Stimulated activated CD4-positive, alpha-beta T cell treated with anti-CD3 and anti-CD28 coated beads, Interleukin-2, amount 100 ng/mL, for 4 hours (primary cell): ENCODE measurements around the gene HSPA8.
"Not testable (repeated sequence)": the region's sequence is repeated elsewhere in the genome, so short reads cannot be mapped to it uniquely, and the experiment has no call there.

Experiments
- DNase-seq: peaks from one replicate; pipeline ENCODE4 v3.0.0-alpha.2; 2020; ENCODE audit warnings: low read depth

The HSPA8 gene

DNA sequence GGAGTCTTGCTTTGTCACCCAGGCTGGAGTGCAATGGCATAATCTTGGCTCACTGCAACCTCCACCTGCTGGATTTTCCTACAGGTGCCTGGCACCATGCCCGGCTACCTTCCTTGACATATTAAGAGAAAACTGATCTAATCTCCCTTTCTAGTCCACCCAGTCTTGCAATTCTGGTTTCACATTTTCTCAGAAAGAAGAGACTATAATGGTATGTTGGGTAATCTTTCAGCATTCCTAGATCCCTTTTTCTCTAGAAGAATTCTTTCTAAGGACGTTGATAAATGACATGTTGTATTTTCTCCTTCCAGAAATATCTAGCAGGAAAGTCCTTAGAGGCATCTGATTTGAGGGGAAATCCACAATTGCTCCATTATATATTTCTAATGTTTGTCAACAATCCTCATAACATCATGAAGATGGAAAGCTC is 10.4 kb upstream of the HSPA8 start:
- no peak for DNase-seq

DNA sequence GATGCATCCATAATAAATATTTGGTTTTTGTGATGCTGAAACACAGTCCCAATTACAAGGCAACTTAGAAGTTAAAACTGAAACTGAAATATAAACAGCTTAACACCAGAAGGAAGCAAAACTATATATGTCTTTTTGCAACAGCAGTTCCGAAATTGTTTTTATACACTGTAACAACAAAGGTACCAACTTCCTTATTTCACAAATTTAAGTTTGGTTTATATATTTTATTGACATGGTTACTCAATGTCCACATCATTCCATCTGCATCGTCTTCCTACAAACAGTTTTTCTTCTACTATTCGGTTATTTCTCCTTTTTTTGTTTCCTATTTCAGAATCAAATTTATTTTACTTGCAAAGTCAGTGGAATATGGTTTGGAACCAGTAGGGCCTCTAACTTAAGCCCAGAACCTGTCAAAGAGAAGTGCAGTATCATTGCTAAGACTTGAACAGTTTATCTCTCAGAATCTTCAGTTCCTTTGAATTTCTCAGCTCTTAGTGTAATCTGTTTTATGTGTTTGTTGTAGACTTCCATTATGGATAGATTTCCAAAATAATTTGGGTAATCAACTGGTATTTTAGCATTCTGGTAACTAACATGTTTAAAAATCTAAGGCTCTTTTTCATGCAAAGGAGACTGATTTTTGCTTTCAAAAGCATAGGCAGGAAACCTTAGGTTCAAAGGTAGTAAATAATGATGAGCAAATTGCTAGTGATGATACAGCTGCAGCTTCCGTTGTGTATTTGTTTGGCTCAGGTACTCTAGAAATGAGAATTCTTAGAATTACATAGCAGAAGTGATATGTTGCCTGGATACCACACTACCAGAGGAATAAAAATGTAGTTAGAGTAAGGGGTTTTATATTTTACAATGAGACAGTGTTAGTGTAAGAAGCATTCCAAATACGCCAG is 8.2 kb upstream of the HSPA8 start:
- DNase-seq, result no peak

DNA sequence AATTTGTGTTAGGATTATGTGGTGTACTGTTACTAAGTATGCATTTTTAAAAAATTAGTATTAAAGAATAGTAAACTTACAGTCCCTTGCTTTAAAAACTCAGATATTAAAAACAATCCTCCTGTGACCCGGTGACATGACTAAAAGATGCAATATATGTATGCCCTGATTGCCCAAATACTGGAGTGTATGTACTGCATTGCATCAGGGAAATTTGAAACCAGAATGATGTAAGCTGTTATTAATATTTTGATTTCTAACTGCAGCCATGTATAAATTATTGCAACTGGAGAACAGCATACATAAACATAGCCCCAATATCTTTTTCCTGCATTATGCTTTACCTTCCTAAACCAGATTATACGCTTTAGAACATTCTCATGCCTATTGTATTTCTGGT is 3.7 kb upstream of the HSPA8 start:
- DNase-seq, result no peak

DNA sequence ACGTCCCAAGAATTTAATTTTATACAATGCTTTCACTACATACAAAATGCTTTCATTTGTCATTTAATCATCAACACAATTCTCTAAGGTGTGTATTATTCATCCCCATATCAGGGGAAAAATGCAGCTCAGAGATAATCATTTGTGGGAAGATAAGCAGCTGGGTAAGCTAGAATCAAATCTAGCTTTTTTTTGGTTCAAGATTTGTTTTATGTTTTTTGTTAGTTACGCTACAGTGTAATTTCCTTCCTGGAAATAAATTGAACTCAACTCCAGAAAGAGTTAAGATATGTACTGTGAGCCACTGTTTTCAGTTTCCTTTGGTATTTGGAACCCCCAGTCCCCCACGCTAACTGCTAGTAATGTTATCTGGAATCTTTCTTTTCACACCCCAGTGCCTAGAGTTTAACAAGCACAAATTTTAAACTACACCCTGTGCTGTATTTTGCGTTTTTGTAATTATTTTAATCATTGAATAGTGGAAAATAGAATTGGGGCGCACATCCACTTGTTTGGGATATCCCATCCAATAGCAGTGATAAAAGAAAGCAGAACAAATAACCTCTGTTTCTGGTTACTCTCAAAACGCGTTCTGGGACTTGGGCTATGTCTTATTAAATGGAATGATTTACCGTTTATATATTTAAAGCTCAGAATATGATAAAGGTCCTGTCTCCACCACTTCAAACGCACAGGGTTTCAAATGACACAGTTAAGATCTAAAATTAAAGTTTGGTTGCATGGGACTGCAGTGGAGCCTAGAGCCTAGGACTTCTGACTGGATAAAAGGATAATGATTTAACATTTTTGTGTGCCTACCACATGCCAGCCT is 2.1 kb upstream of the HSPA8 start:
- no peak for DNase-seq

DNA sequence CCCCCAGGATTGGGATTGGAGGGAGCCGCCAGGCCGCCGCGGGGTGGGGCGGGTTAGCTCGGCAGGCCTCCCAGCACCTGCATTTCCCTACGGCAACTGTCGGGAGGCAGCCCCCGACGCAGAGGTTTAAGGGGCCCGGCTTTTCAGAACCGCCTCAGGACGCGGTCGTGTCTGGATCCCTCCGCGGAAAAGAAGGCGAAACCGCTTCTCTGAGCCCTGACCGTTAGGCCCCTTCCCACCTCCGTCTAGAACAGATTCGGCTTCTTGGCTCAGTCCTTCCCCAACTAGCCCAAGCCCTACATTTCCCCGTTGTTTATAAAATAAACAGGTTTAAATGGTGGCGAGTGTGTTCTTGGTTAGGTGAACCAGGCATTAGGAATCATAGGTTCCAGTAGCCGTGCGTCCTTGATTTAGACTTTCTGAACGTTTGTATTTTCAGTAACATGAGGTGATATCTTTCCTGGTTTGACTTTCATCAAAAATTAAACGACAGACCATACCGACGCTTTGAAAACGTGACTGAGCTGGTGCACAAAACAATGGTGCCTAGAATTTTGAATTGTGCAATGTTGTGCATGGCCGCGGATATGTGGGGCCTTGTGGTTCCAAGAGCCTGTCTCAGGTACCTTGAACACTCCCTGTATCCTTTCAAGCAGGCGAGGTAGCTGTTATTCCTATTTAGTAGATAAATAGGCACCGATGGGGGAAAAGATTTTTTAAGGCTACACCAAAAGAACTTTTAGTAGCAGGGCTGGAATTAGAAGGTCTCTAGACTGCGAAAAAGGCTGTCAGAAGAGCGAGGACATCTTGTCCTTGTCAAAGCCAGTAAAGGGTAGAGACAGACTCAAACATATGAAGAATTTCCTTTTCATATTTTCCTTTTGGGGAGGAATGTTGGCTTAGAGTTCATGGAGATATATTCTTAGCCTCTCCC is 1.2 kb upstream of the HSPA8 start:
- DNase-seq, result no peak

DNA sequence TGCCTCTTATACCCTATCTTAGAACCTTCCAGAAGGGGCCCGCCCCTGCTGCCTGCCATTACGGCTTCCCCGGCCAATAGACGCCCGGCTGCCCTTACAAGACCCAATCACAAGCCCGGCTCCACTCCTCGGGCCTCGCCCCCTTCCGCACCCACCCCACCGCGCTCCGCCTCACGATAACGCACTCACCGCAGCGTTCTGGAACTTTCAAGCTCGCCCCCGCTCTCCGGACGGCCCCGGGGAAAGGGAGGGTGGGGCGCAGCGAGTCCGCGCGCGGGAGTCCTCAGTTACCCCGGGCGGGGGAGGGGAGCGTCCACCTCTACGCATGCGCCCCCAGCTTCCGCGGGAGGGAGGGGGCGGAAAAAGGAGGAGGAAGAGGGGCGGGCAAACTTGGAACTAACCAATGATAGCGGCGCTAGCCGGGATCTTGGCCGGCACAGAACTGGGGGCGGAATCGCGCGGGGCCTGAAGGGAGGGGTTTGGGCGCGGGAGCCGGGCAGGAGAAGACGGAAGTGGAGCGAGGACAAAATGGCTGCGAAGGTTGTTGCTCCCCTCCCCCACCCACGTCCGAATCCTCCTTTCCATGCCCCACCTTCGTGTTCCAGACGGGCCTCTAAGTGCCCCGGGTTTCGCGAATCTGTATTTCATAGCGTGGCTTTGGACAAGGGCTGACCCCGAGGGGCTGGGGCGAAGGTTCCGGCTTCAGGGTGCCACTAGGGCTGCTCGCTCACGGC is 389 bp upstream of the HSPA8 start:
- DNase-seq, result peak; percentile 100

DNA sequence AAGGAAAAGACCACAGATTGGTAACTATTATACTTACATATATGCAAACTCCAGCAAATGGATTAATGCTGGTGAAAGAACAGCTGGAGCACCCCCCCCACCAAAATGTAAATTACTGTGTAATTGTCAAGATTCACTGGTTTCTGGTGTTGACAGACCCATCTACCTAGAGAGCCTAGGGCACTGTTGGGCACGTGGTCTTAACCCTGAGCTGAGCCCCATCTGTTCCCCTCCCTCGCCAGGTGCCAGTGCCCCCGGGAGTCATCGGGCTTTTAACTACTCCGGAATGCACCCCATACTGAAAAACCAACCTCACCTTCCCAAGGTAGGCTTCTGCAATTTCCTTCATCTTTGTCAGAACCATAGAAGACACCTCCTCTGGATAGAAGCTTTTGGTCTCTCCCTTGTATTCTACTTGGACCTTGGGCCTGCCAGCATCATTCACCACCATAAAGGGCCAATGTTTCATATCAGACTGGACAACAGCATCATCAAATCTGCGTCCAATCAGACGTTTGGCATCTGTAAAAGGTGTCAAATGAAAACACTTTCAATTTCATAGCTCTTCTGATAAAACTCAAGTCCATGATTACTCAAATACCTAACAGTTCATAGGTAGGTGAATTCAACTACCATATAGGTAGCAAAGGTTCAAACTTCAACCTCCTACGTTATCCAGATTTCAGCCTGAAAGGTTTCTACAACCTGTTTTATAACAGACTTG is 1.5 kb downstream of the HSPA8 start:
- no peak for DNase-seq

DNA sequence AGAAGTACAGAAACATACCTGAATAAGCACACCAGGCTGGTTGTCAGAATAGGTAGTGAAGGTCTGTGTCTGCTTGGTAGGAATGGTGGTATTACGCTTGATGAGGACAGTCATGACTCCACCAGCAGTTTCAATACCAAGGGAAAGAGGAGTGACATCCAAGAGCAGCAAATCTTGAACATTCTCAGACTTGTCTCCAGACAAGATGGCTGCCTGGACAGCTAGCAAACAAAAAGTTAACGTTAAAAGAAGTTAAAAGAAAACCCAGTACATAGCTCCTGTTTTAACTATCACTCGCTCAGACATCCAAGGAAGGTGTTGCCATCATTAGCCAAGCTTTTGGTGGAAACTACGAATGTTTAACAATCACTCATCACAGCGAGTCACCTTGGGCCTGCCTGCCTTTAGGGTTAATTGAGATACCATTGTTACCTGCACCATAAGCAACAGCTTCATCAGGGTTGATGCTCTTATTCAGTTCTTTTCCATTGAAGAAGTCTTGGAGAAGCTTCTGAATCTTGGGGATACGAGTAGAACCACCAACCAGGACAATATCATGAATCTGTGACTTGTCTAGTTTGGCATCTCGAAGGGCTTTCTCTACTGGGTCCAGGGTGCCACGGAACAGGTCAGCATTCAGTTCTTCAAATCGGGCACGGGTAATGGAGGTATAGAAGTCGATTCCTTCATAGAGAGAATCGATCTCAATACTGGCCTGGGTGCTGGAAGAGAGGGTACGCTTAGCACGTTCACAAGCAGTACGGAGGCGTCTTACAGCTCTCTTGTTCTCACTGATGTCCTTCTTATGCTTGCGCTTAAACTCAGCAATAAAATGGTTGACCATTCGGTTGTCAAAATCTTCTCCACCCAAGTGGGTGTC is 2.7 kb downstream of the HSPA8 start:
- not testable (repeated sequence) for DNase-seq

DNA sequence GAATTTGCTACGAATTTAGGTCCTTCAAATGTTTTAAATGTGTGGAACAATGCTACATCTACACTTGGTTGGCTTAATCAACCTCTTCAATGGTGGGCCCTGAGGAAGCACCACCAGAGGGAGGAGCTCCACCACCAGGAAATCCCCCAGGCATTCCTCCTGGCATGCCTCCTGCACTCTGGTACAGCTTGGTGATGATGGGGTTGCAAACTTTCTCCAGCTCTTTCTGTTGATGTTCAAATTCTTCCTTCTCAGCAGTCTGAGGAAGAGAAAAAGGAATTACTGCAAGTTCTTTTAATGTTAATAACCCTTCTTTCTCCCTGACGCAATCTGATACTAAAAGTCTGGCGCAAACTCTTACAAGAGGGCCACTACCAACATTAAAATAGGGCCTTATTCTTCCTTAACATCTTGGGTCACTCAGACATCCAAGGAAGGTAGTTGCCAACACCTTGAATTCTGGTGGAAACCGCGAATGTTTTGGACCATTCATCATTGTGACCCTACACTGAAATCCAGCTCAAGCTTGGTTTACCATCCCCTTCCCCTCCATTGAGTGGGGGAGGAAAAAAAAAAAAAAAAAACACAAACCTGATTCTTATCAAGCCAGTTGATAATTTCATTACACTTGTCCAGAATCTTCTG is 4.2 kb downstream of the HSPA8 start:
- DNase-seq, result no peak

DNA sequence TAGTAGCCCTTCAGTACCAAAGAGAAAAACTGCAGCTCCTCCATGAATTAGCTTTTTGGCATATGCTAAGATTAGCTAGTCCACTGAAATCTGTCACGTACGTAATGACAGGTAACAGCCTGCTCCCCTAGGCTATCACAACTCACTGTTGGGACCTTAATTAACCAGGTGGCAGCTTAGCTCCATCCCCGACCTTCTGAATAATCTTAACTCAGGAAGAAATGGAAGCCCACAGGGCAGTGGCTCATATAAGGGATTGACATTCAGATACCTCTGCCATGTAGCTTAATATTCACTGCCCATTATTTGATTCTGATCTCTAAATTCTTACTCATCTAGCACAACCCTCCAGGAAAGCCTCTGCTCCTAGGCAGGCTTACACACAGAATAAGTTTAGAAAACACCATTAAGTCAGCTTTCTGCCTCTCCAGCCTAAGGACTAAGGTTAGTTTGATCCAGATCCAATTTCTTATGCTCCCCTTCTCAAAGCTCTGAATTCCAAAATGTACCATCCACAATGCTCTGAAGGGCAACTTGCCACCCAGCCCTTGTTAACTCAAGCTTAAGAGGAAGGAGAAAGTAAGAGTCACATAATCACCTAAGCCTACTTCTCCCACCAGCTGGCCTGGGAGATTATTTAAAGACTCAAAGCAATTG is 5.0 kb downstream of the HSPA8 start:
- no peak for DNase-seq

DNA sequence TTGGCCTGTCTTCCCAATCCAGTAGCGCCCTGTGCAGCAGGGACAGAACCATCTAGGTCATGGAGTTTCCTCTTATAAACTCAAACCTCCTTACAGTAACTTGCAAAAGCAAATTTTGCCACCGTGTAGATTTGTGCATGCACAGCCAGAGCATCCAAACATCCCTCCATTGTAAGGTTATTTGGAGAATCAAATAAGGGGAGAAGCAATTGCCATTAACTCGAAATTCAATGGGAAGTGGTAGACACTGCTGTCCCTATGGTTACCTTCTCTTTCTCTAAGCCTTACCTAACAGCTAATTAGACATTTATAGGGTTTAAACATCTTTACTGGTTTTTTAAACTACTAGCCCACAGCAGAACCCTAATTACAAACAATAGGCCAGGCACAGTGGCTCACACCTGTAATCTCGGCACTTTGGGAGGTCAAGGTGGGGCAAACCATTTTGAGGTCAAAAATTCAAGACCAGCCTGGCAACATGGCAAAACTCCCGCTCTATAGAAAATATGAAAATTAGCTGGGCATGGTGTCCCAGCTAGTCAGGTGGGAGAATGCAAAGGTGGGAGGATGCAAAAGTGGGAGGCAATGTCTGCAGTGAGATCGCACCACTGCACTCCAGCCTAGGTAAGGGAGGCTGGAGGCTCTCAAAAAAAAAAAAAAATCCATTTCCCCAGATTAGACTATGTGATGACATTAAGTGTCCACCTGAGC is 6.6 kb downstream of the HSPA8 start:
- DNase-seq, result no peak

DNA sequence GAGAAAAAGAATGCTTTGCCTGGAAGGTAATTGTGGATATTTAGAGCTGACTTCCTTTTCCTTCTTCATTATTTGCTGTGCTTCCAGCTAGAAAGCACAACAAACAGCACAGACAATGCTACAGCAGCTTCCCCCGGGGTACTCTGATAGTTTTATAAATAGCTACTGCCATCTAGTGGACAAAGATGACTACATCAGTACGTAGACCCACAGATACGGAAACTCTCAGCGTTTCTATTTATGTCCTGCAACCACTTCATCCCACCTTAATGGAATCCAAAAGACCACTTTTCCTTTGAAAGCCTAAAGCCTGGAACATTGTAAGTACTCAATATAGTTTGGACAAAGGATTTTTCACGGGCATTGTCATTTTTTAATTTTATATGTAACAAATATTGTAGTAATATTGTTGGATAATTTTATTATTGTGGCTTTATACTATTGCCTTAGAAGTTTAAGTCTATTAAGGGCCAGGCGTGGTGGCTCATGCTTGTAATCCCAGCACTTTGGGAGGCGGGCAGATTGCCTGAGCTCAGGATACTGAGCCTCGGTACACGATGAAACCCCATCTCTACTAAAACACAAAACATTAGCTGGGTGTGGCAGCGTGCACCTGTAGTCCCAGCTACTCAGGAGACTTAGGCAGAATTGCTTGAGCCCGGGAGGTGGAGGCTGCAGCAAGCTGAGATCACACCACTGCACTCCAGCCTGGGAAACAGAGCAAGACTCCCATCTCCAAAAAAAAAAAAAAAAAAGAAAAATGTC is 7.5 kb downstream of the HSPA8 start:
- no peak for DNase-seq

DNA sequence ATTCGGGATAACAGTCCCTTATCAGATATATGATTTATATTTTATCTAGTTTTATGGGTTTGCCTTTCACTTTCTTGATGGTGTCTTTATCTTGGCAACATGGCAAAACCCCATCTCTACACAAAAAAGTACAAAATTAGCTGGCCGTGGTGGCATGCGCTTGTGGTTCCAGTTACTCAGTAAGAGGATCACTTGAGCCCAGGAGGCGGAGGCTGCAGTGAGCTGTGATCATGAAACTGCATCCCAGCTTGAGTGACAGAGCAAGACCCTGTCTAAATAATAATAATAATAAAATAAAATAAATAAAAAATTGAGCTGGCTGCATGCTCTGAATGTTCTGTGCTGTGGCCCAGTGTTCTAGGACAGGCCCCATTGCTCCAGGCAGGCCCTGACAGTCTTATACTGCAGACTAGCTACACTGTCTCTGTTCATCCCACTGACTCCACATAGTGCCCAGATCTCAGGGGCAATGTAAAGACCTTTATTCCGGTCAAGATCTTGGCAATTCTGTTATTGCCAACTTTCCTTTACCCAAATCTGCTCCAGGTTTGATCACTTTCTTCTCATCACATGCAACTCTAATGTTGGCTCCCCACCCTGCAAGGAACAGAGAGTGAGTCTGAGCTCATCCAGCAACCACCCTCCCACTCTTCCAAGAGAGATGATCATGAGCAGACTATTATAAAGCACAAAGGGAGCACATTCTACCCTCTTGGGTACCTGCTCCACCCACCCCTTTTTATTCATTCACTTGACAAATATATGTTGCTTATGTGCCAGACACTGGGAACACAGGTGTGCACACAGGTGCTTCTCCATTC is 8.8 kb downstream of the HSPA8 start:
- no peak for DNase-seq

DNA sequence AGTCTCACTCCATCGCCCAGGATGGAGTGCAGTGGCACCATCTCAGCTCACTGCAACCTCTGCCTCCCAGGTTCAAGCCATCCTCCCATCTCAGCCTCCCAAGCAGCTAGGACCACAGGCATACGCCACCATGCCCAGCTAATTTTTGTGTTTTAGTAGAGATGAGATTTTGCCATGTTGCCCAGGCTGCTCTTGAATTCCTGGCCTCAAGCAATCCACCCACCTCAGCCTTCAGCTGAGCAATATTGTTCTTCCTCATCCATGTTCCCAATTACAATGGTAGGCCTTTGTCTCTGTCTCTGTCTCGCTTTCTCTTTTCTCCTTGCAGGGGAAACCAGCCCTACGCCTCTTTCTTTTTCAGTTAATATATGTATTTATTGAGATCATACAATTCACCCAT is 10.3 kb downstream of the HSPA8 start:
- DNase-seq, result no peak

DNA sequence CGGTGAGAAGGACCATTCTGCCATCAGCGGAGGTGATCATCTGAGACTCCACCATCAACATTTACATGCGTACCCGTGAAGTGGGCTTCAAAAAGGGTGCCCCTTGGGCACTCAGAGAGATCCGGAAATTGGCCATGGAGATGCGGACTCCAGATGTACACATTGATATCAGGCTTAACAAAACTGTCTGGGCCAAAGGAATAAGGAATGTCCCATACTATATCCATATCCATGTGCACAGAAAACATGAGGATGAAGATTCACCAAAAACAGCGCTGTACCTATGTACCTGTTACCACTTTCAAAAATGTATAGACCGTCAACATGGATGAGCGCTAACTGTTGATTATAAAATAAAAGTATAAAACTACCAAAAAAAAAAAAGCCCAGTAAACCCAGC is 10.8 kb downstream of the HSPA8 start:
- no peak for DNase-seq

DNA sequence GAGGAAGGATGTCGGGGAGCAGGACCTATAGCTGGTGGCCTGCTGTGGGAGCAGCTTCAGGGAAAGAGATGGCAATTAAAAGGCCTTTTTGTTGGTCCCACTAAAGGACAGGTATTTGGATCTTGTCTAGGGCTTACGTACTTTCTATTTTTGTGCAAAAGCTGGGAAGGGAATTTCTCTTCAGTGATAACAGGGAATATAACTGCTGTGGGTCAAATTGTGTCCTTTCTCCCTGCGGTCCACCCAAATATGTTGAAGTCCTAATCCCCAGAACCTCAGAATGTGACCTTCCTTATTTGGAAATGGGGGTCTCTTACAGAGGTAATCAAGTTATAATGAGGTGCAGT is 14.0 kb downstream of the HSPA8 start:
- no peak for DNase-seq
